ENCODE results near the gene HLA-DMB.
A peak's percentile ranks its signal among the peaks of the same experiment; 100 is the strongest.

Gene HLA-DMB

DNA sequence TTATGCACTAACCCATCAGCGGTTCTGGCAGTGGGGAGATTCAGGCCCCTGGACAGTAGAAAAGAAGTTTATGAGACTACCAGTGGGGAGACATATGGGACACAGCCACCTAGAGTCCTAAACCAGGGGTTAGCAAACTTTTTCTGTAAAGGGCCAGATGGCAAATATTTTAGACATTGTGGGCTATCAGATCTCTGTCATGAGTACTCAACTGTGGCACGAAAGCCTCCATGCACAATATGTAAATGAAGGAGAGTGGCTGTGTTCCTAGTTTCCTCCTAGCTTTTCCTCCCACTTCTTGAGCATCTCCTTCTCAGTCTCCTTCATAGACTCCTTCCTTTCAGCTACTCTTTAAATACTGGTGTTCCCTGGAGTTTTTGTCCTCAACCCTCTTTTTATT lies 15.3 kb upstream of the HLA-DMB start:
- in situ Hi-C loops (cut with MboI; ENCODE audit: low sequenced_read_pairs, unreplicated experiment) = no loop called here
- TF ChIP-seq, protein P1, sequence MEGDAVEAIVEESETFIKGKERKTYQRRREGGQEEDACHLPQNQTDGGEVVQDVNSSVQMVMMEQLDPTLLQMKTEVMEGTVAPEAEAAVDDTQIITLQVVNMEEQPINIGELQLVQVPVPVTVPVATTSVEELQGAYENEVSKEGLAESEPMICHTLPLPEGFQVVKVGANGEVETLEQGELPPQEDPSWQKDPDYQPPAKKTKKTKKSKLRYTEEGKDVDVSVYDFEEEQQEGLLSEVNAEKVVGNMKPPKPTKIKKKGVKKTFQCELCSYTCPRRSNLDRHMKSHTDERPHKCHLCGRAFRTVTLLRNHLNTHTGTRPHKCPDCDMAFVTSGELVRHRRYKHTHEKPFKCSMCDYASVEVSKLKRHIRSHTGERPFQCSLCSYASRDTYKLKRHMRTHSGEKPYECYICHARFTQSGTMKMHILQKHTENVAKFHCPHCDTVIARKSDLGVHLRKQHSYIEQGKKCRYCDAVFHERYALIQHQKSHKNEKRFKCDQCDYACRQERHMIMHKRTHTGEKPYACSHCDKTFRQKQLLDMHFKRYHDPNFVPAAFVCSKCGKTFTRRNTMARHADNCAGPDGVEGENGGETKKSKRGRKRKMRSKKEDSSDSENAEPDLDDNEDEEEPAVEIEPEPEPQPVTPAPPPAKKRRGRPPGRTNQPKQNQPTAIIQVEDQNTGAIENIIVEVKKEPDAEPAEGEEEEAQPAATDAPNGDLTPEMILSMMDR (IDR thresholded peaks at IDR 0.05; ENCODE audit: borderline replicate concordance, control extremely low read depth, extremely low read depth, insufficient read depth, missing control alignments) = no peak
- DNase-seq (ENCODE audit: low spot score) = no peak

DNA sequence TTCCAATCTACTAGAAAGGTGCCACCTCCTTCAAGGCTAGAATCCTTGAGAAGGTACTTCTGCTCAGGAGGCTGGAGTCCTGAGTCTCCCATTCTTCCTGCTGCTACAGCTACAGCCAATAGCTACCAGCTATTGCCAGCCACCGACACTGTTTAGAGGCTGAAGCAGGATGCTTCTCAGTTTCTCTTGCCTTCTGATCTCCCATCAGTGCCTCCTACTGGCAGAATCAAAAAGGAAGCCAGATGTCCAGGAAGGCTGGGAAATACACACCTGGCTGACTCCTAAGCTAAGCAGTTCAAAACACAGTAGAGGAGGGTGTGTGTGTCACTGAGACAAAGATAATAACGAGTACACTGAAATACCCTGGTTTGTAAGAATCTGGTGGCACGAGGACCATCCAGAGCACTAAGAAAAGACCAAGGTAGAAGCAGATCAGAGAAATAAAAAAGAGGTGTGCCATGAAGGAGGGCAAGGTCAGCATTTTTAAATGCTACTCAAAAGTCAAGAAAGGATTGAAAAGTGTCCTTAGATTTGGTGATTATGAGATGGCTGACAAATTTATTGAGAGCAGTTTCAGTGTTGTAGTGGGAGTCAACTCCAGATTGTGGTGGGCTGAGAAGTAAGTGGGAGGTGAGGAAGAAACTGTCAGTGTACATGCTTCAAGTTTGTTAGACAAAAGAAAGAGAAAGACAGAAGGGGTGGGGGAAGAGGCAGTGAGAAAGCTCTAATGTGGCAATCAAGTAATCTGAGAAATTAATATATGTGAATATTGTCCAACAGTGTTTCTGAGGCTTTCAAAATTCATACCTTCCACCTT lies 14.4 kb upstream of the HLA-DMB start:
- no peak for DNase-seq (ENCODE audit: low spot score)
- TF ChIP-seq, protein P1 (IDR thresholded peaks at IDR 0.05; ENCODE audit: borderline replicate concordance, control extremely low read depth, extremely low read depth, insufficient read depth, missing control alignments) = peak; percentile 48
- in situ Hi-C loops (cut with MboI; ENCODE audit: low sequenced_read_pairs, unreplicated experiment) = no loop called here

DNA sequence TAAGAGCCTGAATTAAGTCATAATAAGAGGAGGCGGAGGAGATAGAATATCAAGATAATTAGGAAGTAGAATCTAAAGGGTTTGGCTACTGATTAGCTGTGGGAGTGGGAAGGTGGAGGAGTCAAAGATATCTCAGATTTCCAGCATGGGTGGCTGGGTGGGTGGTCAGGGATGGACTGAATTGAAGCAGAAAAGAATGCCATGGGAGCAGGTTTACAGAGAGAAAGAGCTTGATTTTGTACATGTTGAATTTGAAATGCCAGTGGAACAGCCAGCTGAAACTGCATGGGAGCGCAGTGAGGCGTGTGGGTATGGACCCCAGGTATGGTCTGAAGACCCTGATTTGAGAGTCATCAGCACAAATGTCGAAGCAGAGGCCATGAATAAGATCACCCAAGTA lies 13.4 kb upstream of the HLA-DMB start:
- TF ChIP-seq, protein P1 (IDR thresholded peaks at IDR 0.05; ENCODE audit: borderline replicate concordance, control extremely low read depth, extremely low read depth, insufficient read depth, missing control alignments) = no peak
- in situ Hi-C loops (cut with MboI; ENCODE audit: low sequenced_read_pairs, unreplicated experiment) = no loop called here
- DNase-seq (ENCODE audit: low spot score) = no peak

DNA sequence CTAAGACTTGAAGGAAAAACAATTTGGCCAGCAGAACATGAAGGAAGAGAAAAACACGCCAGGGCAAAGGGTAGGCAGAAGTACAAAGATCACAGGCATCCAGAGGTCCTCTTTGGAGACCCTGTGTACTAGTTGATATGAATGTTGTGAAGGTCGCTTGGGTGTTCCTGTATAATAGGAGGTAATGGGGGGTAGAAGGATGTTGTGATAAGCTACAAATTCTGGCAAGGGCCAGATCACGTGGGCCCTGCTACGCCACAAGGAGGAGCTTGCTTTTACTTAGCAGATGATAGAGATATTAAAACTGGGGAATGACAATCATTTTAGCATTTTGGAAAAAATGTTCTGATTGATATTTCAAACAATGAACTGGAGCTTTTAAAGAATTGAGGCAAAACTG lies 12.9 kb upstream of the HLA-DMB start:
- in situ Hi-C loops (cut with MboI; ENCODE audit: low sequenced_read_pairs, unreplicated experiment) = no loop called here
- no peak for DNase-seq (ENCODE audit: low spot score)
- TF ChIP-seq, protein P1 (IDR thresholded peaks at IDR 0.05; ENCODE audit: borderline replicate concordance, control extremely low read depth, extremely low read depth, insufficient read depth, missing control alignments) = no peak

DNA sequence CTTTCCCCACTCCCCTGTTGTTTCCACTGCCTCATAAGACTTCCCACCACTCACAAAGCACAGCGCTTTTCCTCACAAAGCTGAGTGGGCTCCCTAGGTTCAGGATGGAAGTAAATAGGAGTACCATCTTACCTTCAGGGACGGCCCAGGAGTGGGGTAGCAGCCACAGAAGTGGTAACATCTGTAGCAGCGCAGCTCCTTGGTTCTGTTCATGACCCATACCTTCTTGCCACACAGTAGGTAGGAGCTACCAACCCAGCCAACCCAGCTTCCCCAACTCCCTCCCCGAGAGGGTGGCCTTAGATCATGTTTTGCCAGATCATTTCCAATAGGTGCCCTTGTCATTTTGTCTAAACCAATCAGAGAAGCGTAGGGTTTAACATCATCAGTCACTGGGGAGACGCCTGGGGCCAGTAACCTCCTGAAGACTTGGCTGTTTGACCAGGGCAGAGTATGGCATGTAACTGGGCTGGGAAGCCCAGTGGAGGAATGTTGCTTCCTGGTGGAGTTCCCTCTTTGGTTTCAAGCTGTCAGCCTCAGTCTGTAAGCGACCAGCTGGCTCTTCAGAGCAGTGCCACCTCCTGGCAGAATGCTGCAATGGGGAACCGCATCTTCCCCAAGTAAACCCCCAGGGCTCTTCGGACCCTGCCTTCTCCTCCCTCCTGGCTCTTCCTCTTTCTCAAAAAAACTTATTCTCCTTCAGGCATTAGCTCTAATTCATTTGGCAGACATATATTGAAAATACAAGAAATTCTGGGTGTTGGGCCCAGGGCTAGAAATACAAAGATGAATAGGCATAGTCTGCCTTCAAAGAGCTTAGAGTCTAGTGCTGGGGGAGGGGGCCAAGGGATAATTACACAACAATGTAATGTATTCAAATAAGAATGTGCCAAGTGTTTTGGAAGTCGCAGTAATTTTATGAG lies 12.2 kb upstream of the HLA-DMB start, which contains the start of gene HLA-DMA:
Gene HLA-DMA, minus strand, starts transcription at position 281 of the 923 bp plus-strand sequence. Its CDS starts 61 bp downstream, at position 220.
- peak; percentile 76 for DNase-seq (ENCODE audit: low spot score)
- in situ Hi-C loops (cut with MboI; ENCODE audit: low sequenced_read_pairs, unreplicated experiment) = no loop called here
- TF ChIP-seq, protein P1 (IDR thresholded peaks at IDR 0.05; ENCODE audit: borderline replicate concordance, control extremely low read depth, extremely low read depth, insufficient read depth, missing control alignments) = peak; percentile 51

DNA sequence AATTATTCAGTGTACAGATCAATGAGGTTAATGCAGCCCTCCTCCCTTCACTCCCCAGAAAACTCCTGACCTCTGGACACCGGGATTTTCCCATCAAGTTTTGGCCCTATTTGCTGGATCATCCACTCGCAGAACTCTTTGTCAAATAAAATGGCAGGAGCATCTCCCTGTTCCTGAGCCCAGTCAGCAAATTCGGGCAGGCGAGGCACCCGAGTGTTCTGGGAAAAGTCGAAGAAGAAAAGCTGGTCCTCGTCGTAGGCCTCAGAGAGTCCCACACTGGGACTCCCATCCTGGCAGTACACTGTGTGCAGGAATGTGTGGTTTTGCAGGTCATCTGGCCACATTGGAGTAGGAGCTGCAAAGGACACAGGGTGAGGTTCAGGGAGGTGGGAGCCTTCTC lies 9.6 kb upstream of the HLA-DMB start:
- no peak for DNase-seq (ENCODE audit: low spot score)
- in situ Hi-C loops (cut with MboI; ENCODE audit: low sequenced_read_pairs, unreplicated experiment) = no loop called here
- TF ChIP-seq, protein P1 (IDR thresholded peaks at IDR 0.05; ENCODE audit: borderline replicate concordance, control extremely low read depth, extremely low read depth, insufficient read depth, missing control alignments) = no peak

Data from GM13976 (cell line).